ENCODE data around the gene DLK1.

The DLK1 gene

DNA sequence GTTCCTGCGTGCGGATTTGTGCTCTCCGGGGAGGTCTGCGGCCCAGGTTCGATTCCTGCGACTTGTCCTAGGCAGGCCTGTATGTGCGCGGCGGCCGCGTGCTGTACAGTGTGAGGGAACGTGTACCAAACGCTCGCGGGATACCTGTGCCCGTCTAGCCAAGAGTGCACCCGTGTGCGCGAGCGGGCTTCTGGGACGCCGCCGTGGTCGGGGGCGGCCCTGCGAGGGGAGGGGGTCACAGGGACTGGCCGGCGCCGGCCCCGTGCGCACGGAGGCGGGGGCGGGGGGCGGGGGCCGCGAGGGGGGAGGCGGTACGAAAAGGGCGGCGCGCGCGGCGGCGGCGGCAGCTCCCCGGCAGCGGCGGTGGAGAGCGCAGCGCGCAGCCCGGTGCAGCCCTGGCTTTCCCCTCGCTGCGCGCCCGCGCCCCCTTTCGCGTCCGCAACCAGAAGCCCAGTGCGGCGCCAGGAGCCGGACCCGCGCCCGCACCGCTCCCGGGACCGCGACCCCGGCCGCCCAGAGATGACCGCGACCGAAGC, at the start of gene DLK1:
Gene DLK1, plus strand, starts transcription at position 343 of the 536 bp plus-strand sequence. Its CDS starts 177 bp downstream, at position 520.
- DNase-seq = no peak

DNA sequence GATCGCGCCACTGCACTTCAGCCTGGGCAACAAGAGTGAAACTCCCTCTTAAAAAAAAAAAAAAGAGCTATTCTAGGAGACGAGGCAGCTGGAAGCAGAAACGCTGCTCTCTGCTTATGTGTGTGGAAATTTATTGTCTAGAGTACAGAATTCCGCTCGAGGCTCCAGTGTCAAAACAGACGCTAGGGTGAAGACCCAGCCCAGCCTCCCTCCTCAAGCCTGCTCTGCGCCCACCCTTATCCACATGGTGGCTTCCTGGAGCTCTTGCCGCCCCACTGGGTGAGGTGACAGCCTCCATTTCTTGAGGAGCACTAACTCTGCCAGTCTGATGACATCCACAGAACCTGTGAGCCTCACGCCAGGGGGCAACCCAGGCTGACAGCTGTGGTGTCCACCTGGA, 49.5 kb upstream of the DLK1 start:
- DNase-seq = no peak

DNA sequence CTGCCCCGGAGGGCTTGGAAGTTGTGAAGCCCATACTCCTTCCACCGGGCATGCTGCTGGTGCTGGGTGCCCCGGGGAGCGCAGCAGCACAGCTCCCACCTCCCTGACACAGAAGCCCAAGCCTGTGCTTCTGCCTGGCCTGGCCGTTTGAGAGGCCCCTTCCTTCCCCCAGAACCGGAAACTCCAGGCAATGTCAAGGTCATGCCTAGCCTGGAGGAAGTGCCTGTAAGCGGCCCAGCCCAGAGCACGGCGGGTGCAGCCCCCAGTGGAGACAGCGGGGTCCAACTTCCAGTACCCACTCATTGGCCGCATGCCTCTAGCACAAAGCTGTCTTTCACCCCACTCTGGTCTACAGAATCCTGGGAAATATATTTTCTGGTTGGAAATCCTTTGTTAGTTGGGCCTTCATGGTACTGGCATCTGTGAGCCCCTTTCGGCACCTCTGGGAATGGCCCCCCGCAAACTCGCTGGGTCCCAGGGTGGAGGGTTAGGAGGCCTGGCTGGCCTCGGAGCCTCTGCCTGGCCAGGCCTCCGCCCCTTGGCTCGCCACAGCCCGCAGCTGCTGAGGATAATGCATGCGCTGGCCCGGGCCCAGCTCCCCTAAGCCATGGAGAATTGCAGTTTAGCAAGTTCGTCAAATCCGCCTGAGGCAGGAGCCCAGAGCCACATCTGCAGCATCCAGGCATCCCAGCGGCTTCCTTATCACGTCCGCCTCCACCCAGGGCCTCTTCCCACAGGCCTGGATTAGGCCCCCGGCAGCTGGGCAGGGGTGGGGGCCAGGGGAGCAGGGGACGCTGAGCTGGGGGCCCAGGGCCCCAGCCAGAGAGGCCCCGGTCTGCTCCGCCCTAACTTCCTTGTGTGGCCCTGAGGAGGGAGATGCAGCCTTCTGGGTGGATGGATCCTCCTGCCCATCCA, 48.9 kb upstream of the DLK1 start:
- no peak for DNase-seq

DNA sequence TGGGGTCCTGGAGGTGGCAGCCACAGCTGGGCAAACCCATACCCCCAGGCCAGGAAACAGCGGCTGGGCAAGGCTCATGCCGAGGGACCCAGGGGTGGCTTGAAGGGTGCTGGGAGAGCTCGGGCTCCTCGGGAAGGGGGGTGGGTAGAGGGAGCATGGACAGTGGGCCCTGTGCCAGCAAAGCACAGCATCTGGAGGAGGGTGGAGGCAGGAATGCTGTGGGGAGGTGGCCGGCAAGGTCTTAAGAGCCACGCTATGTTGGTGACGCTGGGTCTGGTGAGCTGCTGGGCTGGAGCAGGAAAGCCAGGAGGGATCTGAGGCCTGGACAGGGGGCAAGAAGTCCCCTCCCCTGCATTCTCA, 48.2 kb upstream of the DLK1 start:
- no peak for DNase-seq

DNA sequence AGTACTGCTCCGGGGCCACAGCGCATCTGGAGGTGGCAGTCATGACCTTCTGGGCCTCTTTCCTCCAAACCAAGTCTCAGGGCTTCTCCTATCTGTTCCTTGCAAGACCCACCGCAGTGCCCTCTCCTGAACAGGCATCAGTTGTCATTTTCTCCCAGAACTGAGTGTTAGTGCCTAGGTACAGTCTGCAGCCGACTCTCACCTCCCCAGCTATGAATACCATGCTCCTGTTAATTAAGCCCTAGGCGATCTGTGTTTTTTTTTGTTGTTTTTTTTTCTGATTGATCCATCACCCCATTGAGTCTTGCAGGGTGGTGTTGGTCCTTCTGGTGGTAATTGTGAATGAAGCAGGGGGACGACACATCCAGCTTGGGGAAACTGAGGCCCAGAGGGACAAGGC, 47.5 kb upstream of the DLK1 start:
- DNase-seq = no peak

DNA sequence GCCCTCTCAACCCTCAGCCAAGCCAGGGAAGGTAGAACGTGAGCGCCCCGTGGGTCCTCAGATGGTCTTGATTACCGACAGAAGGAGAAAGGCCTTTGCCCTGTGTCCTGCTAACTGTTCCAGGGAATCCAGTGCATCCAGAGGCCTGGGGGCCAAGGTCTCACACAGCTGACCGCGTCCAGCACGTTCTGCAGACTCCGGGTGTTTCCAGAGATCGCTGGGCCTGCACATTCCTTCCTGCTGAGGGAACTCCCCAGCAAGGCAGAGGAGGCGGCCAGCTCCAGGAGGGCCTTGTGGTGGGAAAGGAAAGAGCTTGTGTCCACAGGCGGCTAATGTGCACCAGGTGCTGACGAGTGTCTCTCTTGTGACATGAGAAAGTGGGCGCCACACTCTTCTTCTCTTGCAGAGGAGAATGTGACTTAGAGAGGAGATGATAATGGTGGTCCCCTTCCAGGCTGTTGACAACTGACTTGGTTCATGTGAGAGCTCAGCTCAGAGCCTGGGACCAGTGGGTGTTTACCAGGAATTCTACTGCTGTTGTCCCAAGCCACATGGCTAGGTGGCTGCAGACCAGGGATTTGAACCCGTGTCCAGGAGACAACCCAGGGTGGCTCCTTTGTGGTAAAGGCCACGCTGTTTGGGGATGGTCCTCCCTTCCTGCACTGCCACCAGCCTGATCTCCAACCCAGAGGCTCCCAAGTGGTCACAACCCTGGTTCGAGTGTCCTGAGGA, 46.8 kb upstream of the DLK1 start:
- no peak for DNase-seq

DNA sequence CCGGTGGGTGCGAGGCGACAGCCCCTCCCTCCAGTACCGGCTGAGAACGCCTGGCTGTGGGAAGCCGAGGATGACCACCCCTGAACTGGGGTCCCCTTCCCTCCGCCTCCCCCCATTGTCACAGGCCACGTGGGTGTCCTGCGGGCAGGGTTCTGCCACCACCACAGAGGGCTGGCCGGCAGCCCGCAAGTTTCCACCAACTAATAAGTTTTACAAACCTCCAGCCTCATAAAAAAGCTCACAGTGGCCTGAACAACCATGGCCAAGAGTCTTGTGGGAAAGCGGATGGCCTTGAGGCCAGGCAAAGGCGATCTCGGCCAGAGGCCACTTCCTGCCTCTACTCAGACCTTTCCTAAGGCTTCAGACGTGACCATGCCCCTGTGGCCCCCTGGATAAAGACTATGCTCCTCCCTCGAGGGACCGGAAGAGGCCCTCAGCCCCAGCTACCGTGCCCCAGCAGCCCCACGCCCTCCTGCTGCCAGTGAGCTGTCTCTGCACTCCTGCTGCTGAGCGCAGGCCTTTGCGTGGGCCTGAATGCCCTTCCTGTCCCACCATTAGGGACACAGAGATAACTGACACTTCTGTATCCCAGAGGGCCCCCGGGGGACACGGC, 46.1 kb upstream of the DLK1 start:
- no peak for DNase-seq

DNA sequence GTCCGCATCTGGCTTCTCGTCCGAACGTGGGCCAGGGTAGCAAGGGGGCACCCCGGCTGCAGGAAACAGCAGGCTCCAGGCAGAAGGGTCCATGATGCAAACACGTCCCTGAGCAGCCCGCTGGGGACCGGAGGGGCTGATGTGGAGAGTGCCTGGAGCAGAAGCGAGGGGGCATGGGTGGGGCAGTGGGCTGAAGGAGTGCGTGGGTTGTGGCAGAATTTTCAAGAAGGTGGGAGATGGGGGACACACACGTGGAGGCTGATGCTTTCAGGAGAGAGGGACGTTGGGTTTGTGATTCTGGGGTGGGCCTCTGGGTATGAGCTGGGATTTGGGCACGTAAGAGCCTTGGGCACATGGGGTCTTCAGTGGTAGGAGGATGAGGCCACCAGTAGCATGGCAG, 45.6 kb upstream of the DLK1 start:
- DNase-seq = no peak

DNA sequence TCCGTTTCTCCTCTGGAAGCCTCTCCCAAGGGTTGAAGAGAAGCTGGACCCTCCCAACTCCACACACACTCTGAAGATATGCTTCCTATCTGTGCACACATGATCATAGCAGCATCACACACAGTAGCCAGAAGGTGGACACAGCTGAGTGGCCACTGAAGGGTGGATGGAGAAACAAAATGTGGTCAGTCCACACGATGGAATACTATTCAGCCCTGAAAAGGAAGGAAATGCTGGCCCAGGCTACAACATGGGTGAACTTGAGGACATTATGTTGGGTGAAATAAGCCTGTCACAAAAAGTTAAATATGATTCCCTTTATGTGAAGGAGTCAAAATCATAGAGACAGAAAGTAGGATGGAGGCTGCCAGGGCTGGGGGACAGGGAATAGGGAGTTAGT, 43.9 kb upstream of the DLK1 start:
- no peak for DNase-seq

DNA sequence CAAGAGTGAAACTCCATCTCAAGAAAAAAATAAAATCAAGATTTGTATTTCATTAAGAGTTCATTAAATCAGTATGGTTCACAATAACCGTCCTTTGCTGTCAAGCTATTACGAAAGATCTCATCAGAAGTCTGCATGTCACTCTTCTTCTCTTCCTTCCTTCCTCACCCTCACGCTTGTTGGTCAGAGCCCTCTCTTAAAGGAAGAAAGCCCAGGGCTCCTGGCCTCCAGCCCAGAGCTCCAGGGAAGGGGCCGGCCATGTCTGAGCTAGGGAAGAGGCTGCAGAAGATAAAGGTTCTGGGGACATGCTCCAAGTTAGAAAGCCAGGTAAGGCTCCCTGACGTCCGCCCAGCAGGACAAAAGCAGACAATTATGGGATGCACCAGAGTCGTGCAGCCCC, 43.1 kb upstream of the DLK1 start:
- no peak for DNase-seq

DNA sequence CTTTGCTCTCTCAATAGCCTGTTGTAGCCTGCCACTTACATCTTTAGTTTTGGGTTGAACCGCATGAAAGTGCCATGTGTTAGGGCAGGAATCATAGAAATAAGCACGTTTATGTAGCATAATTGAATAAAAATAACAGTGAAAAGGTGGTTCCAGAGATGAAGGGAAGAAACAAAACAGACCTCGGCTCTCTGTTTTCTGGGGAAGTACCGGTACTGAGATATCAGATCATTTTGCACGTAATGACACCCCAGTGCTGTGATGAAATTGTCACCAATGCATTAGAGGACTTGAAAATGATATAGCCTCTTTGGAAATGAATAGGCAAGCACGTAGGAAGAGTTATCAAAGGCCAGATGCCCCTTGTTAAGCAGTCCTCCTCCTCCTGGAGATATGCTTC, 42.5 kb upstream of the DLK1 start:
- no peak for DNase-seq

DNA sequence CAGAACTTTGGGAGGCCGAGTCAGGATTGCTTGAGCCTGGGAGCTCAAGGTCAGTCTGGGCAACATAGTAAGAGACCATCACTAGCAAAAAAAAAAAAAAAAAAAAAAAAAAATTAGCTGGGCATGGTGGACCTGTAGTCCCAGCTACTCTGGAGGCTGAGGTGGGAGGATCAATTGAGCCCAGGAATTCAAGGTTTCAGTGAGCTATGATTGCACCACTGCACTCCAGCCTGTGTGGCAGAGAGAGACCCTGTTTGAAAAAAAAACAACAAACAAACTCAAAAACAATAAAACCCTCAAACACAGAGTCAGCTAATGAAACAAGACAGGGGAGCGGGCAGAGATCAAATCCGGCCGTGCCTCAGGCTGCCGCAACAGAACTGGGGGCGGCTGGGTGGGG, 41.7 kb upstream of the DLK1 start:
- DNase-seq = no peak

DNA sequence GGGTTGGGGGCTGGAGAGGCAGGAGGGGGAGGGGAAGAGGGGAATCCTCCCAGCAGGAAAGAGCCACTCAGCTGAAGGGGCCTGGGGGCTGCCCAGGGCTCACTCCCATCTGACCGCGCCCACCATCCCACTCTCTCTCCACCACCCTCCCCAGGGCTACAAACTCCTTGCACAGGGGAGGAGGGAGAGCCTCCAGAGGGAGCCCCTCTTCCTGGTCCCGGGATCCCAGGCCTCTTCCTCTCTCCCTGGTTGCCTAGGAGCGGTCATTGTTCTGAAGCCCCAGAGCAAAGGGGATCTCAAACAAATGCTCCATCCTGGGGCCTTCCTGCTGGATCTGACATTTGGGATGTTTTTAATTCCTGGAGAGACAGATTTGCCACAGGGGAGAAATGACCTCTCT, 39.8 kb upstream of the DLK1 start:
- DNase-seq = no peak

DNA sequence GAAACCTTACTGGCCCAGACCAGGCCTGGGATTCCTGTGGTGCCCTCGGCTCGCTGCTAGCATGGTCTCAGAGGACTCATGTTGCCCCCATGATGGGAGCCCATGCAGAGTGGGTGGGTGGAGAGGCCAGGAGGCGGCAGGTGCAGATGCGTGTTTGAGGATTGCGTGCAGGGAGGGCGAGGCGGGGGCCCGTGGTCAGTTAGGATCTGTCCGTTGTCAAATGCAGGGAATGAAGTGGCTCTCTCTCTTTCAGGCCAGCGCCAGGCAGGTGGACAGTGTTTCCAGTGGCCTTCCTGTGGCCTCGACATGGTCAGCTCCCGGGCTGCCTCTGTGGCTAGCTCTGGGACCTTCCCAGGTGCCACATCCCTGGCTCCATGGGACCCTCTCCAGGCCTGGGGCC, 39.3 kb upstream of the DLK1 start:
- DNase-seq = no peak

DNA sequence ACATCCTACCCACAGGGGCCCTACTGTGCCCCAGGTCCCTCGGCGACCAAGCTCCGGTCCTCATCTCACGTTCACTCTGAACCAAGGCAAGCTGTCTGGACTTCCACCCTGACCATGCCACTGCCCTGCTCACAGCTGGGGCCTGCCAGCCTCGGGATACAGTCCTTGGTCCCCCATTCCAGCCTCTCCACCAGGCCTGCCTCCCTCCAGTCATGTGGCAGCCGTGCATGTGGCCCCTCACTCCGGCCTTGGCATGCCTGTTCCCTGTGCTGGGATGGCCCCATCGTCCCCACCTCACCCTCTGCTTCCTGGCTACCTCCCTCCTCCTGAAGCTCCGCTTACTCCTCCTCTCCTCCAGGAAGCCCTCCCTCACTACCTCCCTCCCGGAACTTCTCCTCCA, 38.6 kb upstream of the DLK1 start:
- no peak for DNase-seq

DNA sequence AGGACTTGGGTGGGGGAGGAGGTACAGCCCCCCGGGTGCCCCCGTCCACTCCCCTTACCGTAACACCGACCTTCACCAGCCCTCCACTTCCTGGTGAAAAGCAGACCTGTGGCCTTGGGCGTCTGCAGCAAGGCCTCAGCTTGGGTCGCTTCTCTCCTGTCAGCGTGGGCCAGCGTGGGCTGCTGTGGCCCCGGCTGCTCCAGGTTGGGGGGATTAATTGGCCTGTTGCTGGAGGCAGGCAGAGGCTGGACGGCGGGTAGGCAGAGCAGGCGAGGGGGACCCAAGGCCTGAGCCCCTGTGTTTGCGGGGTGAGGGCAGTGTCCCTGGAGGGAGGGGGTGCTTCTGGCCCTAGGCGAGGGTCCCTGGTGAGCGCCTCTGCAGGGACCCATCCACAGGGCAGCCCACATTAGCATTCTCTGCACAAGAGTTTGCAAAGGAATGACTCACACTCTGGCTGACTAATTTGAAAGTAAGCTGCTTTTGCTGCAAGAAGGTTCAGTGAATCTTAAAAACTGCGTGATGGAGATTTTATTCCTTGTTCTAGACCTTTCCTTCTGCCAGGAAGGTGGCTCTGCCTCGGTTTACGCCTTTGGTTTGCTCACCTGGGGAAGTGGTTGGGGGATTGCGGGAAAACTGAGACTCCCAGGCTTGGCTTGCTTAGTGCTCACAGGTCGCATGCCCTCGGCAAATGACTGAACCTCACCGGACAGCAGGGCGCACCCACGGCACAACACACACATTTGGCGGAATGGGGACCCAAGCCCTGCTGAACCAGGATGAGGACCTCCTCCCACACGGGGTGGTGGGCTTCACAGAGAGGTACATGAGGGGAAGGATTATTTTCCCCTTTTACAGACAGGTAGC, 37.9 kb upstream of the DLK1 start:
- DNase-seq = no peak

DNA sequence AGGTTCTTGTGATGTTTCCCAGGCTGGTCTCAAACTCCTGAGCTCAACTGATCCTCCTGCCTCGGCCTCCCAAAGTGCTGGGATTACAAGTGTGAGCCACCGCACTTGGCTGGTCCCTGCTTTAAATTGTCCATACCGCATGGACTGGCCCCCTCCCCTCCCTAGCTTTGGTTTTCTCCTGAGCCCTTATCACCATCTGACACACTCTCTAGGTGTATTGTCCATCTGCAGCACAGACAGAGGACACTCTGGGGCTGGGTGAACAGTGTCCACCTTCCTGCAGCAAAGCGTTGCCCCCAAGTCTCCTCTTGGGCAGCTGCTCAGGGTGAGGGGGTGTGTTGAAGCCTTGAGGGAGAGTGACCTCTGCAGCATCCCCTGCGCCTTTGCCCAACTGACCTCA, 36.0 kb upstream of the DLK1 start:
- DNase-seq = no peak

DNA sequence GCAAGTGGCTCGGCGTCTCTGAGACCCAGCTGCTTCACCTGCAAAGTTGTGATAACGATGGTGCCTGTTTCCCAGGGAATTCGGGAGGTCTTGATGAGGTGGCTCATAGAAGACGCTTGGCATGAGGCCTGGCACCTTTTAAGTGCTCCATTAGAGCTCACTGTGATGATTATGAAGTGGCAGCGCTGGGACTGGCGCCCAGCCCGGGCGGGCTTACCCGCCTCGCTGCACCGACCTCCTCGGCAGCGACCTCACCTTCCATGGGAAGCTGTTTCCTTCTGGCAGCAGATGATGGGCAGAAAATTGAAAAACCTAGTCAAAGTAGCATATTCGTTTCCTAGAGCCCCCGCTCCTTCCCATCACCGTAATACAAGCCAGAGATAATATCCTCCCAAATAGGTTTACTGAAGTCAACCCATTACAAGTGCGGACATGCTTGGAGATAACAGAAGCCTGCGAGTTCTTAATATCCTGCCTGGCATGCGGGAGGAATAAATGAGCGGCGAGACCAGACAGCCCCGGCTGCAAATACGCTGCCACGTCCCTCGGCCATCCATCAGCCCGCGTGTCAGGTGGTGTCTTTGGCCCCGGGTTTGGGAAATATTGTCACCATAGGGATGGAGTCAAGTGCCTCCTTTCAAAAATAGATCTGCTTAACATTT, 35.2 kb upstream of the DLK1 start:
- DNase-seq = no peak

DNA sequence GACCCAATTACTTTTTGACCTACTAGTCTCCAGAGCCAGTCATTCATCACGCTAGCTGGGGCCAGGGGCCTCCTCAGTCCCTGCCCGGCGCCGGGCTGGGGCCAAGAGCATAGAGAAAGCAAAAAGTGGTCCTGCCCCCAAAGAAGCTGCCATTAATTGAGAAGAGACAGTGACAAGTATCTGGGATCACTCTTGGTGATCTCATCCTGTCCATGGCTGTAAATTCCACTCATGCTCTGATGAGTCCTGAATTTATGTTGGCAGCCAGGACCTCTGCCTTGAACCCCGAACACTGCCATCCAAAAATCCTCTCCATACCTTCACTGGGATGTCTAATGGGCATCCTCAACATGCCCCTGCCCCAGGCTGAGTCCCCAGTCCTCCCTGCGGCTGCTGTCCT, 34.4 kb upstream of the DLK1 start:
- no peak for DNase-seq

DNA sequence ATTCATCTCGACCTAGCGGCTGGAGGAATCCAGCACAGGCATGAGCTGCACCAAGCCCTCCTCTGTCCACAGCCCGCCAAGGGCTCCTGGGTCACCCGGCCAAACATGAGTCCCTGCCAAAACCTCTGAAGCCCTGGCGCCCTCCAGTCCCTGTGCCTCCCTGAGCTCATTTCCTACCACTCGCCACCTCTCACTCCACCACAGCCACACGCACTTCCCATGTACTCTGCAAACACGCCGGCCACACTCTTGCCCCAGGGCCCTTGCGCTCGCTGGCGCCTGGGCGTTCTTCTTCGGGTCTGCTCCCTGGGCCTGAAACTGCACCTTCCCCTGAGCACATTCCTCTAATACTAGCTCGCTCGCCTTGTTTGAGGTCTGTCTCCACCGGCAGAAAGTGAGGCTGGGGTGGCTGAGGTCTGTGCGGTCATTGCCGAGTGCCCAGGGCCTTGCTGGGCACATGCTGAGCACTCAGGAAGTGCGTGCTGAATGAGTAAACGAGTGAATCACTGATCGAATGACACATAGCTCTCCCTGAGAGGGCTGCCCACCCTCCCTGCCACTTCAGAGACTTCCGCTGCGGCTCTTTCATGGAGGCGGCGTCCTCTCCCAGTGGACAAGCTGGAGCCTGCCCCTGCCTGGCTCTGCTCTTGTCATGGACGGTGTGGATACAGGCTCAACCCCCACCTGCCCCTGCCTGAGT, 33.7 kb upstream of the DLK1 start:
- DNase-seq = no peak

DNA sequence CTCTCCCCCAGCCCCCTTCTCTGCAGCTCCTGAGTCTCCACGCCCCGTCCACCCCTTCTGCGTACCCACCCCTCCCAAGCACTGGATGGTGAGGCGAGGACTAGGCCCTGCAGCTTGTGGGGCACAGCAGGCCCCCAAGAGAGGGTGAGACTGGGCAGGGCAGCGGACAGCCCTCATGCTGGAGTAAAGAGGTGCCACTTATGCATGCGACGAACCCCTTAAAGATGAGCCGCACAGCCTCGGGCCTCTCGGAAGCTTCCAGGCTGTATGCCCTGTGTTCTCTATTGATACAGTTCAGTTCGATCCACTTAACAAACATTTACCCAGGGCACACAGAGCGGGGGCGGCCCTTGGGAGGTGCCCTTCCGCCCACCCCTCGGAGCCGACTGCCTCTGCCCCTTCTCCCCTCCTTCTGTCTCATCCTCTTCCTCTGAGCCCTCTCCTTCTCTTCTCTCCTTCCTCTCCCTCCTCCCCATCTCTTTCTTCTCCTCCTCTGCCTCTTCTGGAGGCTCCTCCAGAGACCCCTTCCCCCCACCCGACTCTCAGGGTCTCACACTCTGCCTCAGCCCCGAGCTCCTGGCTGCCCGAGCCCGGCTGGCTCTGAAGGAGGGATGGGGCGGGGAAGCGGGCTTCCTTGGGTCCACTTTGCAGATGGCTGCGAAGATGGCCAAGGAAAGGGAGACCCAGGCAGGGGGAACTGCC, 32.7 kb upstream of the DLK1 start:
- DNase-seq = no peak

Data from GOT3 (cell line).